ENCODE measurements around the gene SND1. TPM values are rescaled to one million over a fixed set of nuclear protein-coding genes. Genes with fewer than 3 reads are reported as not detected.
A peak's percentile ranks its signal among the peaks of the same experiment; 100 is the strongest.

The SND1 gene
- total and polyA plus RNA-seq, 2 of the 4 experiments (the other 2 are of a cell fraction), result 154 to 294 TPM

- Histone ChIP-seq H4K5ac (ENCODE audit: low read depth, low read length) (no peak overlapping the region), H3K27ac (ENCODE audit: insufficient read depth, low read length) (no peak overlapping the region), H3K56ac (ENCODE audit: extremely low read depth, insufficient read depth, low read length) (no peak overlapping the region), H3K14ac (replicated peaks; ENCODE audit: low read depth, low read length) (peak overlapping the region; percentile 33; the same call in 1 of the 2 replicates), H4K91ac (ENCODE audit: insufficient read depth, low read depth, low read length) (no peak overlapping the region), H4K8ac (ENCODE audit: low read depth in 2 of 2, low read length in 2 of 2) (no peak overlapping the region), H3K23ac (ENCODE audit: low read depth, low read length) (no peak overlapping the region; the same call in 1 of the 2 replicates), H3K9me1 (ENCODE audit: insufficient read depth, low read length) (peaks cover 35% of the 10 kb centered on the region), H3K9ac (ENCODE audit: low read depth, low read length) (no peak overlapping the region), H2BK5ac (ENCODE audit: low read depth, low read length, poor library complexity, severe bottlenecking) (no peak overlapping the region), H2AK9ac (replicated peaks; ENCODE audit: low read depth, low read length, poor library complexity) (no peak overlapping the region), H3K18ac (ENCODE audit: low read depth, low read length) (no peak overlapping the region), H3K4ac (ENCODE audit: low read depth, low read length) (0 out of 2 replicates have a peak overlapping the region, but pooled peaks have one; percentile 18), H3K36me3 (ENCODE audit: control insufficient read depth, insufficient read depth, low read length) (peaks cover 11% of the 10 kb centered on the region), H3K4me2 (ENCODE audit: low read depth, low read length) (no peak overlapping the region; the same call in 1 of the 2 replicates), H3K79me1 (ENCODE audit: low read depth in 1 of 2, low read length in 2 of 2) (peaks cover 43 to 73% of the 10 kb centered on the region in 2 experiments), H2AFZ (replicated peaks; ENCODE audit: low read length, poor library complexity) (no peak overlapping the region), H3K4me3 (ENCODE audit: insufficient read depth, low read depth, low read length) (no peak overlapping the region), H3K4me1 (ENCODE audit: control insufficient read depth, insufficient read depth, low read length) (peaks cover 11% of the 10 kb centered on the region), H3K27me3 (ENCODE audit: control insufficient read depth, insufficient read depth, low read length) (no peaks in the 10 kb centered on the region), H2BK15ac (ENCODE audit: low read depth, low read length) (no peak overlapping the region), H2BK20ac (ENCODE audit: low read depth, low read length) (no peak overlapping the region), H2BK120ac (ENCODE audit: low read depth, low read length) (no peak overlapping the region), H3K9me3 (ENCODE audit: control insufficient read depth, insufficient read depth, low read length) (no peaks in the 10 kb centered on the region), H4K20me1 (ENCODE audit: insufficient read depth, low read length) (peaks cover 35% of the 10 kb centered on the region), H2AK5ac (ENCODE audit: low read depth, low read length) (no peak overlapping the region)
- intact Hi-C loops (cut with micrococcal nuclease) (no loop called here), dilution Hi-C loops (cut with HindIII; ENCODE audit: low sequenced_read_pairs, unreplicated experiment) (no loop called here), in situ Hi-C loops (cut with MboI; ENCODE audit: low sequenced_read_pairs) (no loop called here)
- DNase-seq, result no peak
- ChIA-PET CTCF (no interaction called here), POLR2A (ENCODE audit: unreplicated experiment) (no interaction called here)
- TF ChIP-seq, protein P1, sequence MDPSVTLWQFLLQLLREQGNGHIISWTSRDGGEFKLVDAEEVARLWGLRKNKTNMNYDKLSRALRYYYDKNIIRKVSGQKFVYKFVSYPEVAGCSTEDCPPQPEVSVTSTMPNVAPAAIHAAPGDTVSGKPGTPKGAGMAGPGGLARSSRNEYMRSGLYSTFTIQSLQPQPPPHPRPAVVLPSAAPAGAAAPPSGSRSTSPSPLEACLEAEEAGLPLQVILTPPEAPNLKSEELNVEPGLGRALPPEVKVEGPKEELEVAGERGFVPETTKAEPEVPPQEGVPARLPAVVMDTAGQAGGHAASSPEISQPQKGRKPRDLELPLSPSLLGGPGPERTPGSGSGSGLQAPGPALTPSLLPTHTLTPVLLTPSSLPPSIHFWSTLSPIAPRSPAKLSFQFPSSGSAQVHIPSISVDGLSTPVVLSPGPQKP (IDR thresholded peaks at IDR 0.05; ENCODE audit: borderline replicate concordance, low read depth, low read length), result no peak
- TF ChIP-seq, protein P2, sequence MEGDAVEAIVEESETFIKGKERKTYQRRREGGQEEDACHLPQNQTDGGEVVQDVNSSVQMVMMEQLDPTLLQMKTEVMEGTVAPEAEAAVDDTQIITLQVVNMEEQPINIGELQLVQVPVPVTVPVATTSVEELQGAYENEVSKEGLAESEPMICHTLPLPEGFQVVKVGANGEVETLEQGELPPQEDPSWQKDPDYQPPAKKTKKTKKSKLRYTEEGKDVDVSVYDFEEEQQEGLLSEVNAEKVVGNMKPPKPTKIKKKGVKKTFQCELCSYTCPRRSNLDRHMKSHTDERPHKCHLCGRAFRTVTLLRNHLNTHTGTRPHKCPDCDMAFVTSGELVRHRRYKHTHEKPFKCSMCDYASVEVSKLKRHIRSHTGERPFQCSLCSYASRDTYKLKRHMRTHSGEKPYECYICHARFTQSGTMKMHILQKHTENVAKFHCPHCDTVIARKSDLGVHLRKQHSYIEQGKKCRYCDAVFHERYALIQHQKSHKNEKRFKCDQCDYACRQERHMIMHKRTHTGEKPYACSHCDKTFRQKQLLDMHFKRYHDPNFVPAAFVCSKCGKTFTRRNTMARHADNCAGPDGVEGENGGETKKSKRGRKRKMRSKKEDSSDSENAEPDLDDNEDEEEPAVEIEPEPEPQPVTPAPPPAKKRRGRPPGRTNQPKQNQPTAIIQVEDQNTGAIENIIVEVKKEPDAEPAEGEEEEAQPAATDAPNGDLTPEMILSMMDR (conservative IDR thresholded peaks at IDR 0.05; ENCODE audit: low read depth, low read length), result no peak
- TF ChIP-seq MAZ (IDR thresholded peaks at IDR 0.05; ENCODE audit: borderline replicate concordance, low read depth, low read length) (no peak), FOS (IDR thresholded peaks at IDR 0.05; ENCODE audit: low read depth, low read length) (no peak), RAD21 (IDR thresholded peaks at IDR 0.05; ENCODE audit: low read length) (no peak), MXI1 (IDR thresholded peaks at IDR 0.05; ENCODE audit: borderline replicate concordance, low read depth, low read length) (no peak), RFX5 (IDR thresholded peaks at IDR 0.05; ENCODE audit: low read depth, low read length) (no peak), POLR2A (IDR thresholded peaks at IDR 0.05; ENCODE audit: low read depth, low read length) (no peak), MAFK (IDR thresholded peaks at IDR 0.05; ENCODE audit: low read depth, low read length) (no peak), RCOR1 (IDR thresholded peaks at IDR 0.05; ENCODE audit: insufficient replicate concordance, low read length) (no peak), BHLHE40 (IDR thresholded peaks at IDR 0.05; ENCODE audit: low read depth, low read length) (no peak), CEBPB (IDR thresholded peaks at IDR 0.05; ENCODE audit: low read depth, low read length) (no peak), CHD1 (IDR thresholded peaks at IDR 0.05; ENCODE audit: low read depth, low read length) (no peak)
- TF ChIP-seq, protein P3, sequence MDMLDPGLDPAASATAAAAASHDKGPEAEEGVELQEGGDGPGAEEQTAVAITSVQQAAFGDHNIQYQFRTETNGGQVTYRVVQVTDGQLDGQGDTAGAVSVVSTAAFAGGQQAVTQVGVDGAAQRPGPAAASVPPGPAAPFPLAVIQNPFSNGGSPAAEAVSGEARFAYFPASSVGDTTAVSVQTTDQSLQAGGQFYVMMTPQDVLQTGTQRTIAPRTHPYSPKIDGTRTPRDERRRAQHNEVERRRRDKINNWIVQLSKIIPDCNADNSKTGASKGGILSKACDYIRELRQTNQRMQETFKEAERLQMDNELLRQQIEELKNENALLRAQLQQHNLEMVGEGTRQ (IDR thresholded peaks at IDR 0.05; ENCODE audit: low read depth, low read length), result no peak
- ATAC-seq (ENCODE audit: low read depth), result no peak
- no CpG with 5 or more reads among the region's 3 CpGs for WGBS, 2 experiments (ENCODE audit: extremely low coverage in 2 of 2, insufficient read length in 1 of 2)
- no TSS peak for BruUV-seq (replicated peaks)
Observed at GRCh38 chr7:127885222-127885772, 233.3 kb downstream of the SND1 start.
